Endothelial cell of hepatic sinusoid (primary cell): Measurements from ENCODE around the gene HSPBAP1.
"Not testable (repeated sequence)": the region's sequence is repeated elsewhere in the genome, so short reads cannot be mapped to it uniquely, and the experiment has no call there.

Experiments used
- in situ Hi-C: cut with HindIII; loops from 2 replicates; pipeline ENCODE4 v1.10.0; 2017; ENCODE audit warnings: low sequenced_read_pairs

Gene HSPBAP1

DNA sequence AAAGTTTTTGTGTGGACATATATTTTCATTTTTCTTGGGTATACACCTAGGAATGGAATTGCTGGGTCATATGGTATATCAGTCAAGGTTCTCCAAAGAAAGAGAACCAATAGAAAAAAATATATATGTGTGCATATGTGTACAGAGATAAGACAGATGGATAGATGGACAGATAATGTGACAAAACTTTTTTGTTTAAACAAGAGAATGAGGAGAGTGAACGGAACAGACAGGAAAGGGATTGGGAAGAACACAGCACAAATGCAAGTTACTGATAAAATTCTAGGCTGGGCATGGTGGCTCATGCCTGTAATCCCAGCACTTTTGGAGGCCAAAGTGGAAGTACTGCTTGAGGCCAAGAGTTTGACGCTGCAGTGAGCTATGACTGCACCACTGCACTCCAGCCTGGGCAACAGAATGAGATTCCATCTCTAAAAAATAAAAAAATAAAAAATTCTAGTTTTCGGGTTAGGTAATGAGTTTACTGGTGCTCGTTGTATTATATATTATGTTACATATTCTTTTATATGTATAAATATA, 50.0 kb downstream of the HSPBAP1 start:
- in situ Hi-C loops = no loop called here

GRCh38 chr3:122742234-122742633, 51.4 kb downstream of the HSPBAP1 start:
- in situ Hi-C loops = no loop called here

DNA sequence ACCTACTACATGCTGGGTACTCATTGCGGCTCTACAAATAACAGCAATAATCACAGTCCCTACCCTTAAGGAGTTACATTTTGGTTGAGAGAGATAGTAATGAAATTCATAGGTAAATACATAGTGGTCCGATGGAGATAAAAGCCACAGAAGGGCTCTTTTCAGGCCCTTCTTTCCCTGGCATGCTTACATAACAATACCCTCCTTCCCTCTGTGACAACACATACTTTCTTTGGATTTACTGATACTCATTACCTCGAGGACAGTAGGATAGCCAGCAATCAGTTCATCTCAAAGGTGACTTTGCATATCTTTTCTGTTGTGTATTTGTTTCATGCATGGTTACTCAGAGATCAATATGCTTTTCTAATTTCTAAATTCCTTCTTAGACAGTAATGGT, 54.5 kb downstream of the HSPBAP1 start:
- in situ Hi-C loops = no loop called here

- in situ Hi-C loops = not testable (repeated sequence)
These were observed 60.7 kb downstream of the HSPBAP1 start for GRCh38 chr3:122732682-122733525.

- in situ Hi-C loops = no loop called here
These were observed 63.4 kb downstream of the HSPBAP1 start for GRCh38 chr3:122730240-122730639.

DNA sequence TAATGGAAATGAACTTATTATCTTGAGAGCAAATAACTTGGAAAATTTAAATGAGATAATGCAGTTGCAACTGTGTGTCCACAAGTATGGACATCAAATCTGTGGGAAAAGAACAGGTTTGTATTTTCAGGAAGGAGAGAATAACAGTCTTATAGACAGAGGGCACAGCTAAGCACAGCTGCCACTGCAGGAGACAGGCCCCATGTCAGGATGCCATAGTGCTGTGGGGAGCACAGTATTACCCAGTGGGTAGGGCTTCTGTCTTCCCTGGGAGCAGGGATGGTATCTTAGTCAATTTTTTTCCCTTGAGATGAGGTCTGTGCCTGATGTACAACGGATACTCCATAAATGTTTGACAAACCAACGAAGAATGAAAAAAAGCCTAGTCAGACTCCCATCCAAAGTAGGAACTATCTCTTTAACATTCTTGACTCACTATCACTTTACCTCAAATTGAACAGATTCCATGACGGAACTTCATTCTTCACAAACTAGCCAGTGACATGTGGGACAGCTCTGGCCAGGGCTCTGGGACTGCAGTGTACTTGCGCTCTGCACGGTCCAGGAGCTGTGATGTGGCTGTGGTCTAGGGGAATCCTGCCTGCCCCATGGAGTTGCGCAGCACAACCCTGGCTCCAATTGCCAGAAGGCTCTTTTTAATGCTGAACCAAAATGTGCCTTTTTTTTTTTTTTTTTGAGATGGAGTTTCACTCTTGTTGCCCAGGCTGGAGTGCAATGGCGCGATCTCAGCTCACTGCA, 64.7 kb downstream of the HSPBAP1 start:
- in situ Hi-C loops = no loop called here

DNA sequence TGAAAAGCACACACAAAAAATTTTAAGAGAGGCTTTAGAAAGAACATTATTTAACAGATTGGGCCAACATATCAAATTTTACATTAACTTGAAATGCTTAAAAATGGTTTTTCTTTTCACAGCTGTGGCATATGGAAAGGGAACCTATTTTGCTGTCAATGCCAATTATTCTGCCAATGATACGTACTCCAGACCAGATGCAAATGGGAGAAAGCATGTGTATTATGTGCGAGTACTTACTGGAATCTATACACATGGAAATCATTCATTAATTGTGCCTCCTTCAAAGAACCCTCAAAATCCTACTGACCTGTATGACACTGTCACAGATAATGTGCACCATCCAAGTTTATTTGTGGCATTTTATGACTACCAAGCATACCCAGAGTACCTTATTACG, 65.4 kb downstream of the HSPBAP1 start:
- in situ Hi-C loops = no loop called here

DNA sequence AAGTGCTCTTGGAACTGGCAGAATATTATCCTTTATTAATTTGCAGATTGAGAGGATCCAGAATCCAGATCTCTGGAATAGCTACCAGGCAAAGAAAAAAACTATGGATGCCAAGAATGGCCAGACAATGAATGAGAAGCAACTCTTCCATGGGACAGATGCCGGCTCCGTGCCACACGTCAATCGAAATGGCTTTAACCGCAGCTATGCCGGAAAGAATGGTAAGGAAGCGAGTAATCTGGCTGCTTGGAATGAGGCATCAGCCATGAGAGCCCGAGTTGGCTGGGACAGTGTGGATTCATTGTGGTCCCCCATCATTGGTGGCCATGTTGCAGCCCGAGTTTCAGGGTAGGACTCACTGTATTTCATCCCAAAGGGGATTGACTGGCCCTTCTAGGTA, 65.9 kb downstream of the HSPBAP1 start:
- in situ Hi-C loops = no loop called here

- in situ Hi-C loops = no loop called here
These were observed 66.3 kb downstream of the HSPBAP1 start for GRCh38 chr3:122727294-122727693.

- in situ Hi-C loops = no loop called here
These were observed 68.5 kb downstream of the HSPBAP1 start for GRCh38 chr3:122725106-122725505.

DNA sequence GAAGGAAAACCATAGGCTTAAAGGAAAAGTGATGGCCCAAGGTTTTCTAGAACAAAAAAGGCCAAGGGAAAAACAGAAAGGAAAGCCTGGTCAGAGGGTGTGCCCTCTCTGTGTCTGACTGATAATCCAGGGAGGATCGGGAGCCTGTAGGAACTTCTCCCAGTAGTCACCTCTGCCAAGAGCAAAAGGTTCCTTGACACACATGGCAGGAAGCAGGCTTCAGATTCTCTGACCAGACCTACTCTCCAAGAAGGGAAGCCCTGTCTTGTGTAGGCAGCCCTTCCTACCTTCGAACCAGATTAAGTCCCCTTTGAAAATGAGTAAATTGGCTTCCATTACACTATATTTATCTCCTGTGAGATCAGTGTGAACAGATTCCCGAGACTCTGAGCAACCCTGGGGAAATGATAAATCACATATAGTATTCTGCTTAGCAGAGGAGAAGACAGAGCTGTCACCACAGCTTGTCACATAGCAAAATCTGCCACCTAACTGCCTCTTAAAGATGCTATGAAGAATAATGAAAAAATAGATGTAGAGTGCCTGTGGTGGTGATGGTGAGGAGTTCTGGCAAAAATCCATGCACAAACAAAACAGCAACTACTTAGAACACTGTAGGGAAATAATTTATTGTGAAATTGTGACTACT, 74.2 kb downstream of the HSPBAP1 start:
- in situ Hi-C loops = no loop called here

- in situ Hi-C loops = no loop called here
These were observed 77.0 kb downstream of the HSPBAP1 start for GRCh38 chr3:122716667-122717066.

- in situ Hi-C loops = no loop called here
These were observed 79.4 kb downstream of the HSPBAP1 start for GRCh38 chr3:122714273-122714672.

- in situ Hi-C loops = not testable (repeated sequence)
These were observed 82.9 kb downstream of the HSPBAP1 start for GRCh38 chr3:122710616-122711251.

DNA sequence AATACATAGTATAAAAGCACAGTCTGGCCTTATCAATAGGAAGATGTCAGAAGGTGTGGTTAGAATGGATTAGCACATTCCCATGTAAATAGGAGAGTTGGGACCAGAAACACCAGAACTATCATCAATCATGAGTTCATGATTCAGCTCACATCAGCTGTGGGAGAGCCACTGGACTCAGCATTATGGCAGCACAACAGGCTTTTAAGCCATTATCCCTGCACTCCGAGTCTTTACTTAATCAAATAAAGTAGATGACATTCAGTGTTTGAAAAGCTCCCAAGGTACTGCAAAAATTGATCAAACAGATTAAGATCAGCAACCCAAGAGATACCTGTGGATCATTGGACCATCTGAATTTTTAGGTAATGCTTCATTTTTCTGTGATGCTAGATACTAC, 88.3 kb downstream of the HSPBAP1 start:
- in situ Hi-C loops = loop anchor here (5.0 kb wide), 1 partner anchor 42 kb away; no protein-coding TSS in a partner anchor

- in situ Hi-C loops = no loop called here
These were observed 93.4 kb downstream of the HSPBAP1 start for GRCh38 chr3:122700193-122700592.

DNA sequence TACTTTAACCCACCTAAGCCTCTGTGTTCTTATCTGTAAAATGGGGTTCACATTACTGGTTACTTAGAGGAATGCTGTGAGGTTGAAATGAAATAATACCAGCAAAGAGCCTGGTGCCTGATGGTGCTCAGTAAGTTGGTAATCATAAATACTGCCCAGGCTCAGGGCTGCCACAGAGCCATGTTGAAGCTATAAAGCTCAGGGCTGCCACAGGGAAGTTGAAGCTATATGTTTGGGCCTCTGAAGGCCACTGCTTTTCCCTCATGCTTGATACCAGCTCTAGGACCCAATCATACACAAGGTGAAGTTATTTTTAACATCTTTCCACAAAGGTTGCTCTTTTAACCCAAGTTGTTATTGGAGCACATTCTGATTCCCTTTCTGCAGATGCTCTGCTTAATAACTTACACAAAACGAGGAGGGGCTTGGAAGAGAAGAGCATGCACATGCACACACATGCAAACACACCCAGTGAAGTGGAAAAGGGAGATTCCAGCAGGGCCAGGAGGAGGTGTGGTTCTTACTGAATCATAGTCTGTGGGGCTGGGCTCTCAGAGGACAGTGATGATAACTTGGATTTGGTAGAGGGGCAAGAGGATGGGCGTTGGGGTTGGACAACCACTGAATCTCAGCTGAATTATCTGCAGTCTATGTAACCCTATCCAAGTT, 95.5 kb downstream of the HSPBAP1 start:
- in situ Hi-C loops = no loop called here

GRCh38 chr3:122695927-122696561, 97.6 kb downstream of the HSPBAP1 start:
- in situ Hi-C loops = no loop called here

GRCh38 chr3:122694966-122695365, 98.7 kb downstream of the HSPBAP1 start:
- in situ Hi-C loops = no loop called here

DNA sequence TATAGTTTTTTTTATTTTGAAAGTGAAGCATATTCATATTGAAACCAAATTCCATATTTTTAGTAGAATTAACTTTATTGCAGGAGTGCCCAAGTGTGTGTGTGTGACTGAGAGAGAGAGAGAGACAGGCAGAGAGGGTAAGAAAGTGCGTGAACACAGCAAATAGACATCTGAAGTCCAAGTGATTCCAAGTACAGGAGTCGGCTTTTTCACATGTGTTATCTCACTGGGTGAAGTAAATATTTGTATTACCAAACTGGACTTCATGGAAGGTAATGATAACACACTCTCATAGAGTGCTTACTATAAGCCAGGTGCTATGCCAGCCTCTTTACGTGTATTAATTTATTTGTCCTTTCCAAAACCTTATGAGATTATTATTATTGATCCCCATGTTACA, 101.0 kb downstream of the HSPBAP1 start:
- in situ Hi-C loops = no loop called here
